ENCODE measurements around the gene KMT2E.
"Not testable (repeated sequence)": the region's sequence is repeated elsewhere in the genome, so short reads cannot be mapped to it uniquely, and the experiment has no call there.

Gene KMT2E

GRCh38 chr7:105028941-105029340 is 14.9 kb downstream of the KMT2E start:
- not testable (repeated sequence) for H2BK120ac ChIP-seq (ENCODE audit: low read depth, low read length); H3K4me3 ChIP-seq (ENCODE audit: low read length); H3K27me3 ChIP-seq (ENCODE audit: insufficient read depth, low read length, poor library complexity); H3K27ac ChIP-seq (ENCODE audit: low read depth, low read length); H3K23ac ChIP-seq (ENCODE audit: low read length); H3K79me1 ChIP-seq (ENCODE audit: low read length); H4K8ac ChIP-seq (ENCODE audit: low read depth, low read length); H4K5ac ChIP-seq (ENCODE audit: low read length); H3K4me1 ChIP-seq (ENCODE audit: control insufficient read depth, low read depth, low read length); H3K9ac ChIP-seq (ENCODE audit: low read length); H3K36me3 ChIP-seq (ENCODE audit: control insufficient read depth, insufficient read depth, low read length); H3K18ac ChIP-seq (ENCODE audit: low read length); H2BK15ac ChIP-seq (replicated peaks; ENCODE audit: low read depth); DNase-seq; H3K4me2 ChIP-seq (ENCODE audit: low read length); H3K4ac ChIP-seq (ENCODE audit: low read depth, low read length); H2BK5ac ChIP-seq (ENCODE audit: low read length); H3K56ac ChIP-seq (ENCODE audit: low read length); H2AK5ac ChIP-seq (ENCODE audit: low read length)
- peaks cover 71% of the 10 kb centered on the region for H3K79me2 ChIP-seq (ENCODE audit: control insufficient read depth, insufficient read depth, low read length)
- no CpG with 5 or more reads among the region's 8 CpGs for WGBS (ENCODE audit: extremely low coverage, insufficient coverage, low lambda C conversion rate)

GRCh38 chr7:105030447-105030846 is 16.4 kb downstream of the KMT2E start:
- no peak overlapping the region for H2BK5ac ChIP-seq (ENCODE audit: low read length)
- H3K56ac ChIP-seq (ENCODE audit: low read length), result no peak overlapping the region
- H3K36me3 ChIP-seq (ENCODE audit: control insufficient read depth, insufficient read depth, low read length), result no peaks in the 10 kb centered on the region
- no peak overlapping the region for H4K8ac ChIP-seq (ENCODE audit: low read depth, low read length)
- H2BK120ac ChIP-seq (ENCODE audit: low read depth, low read length), result no peak overlapping the region
- no peak overlapping the region for H3K9ac ChIP-seq (ENCODE audit: low read length)
- H3K4me3 ChIP-seq (ENCODE audit: low read length), result no peak overlapping the region
- H3K4me2 ChIP-seq (ENCODE audit: low read length), result no peak overlapping the region
- no peaks in the 10 kb centered on the region for H3K27me3 ChIP-seq (ENCODE audit: insufficient read depth, low read length, poor library complexity)
- H3K79me2 ChIP-seq (ENCODE audit: control insufficient read depth, insufficient read depth, low read length), result peaks cover 72% of the 10 kb centered on the region
- no peak overlapping the region for H3K27ac ChIP-seq (ENCODE audit: low read depth, low read length)
- DNase-seq, result no peak
- H2AK5ac ChIP-seq (ENCODE audit: low read length), result no peak overlapping the region
- peaks cover 2% of the 10 kb centered on the region for H3K79me1 ChIP-seq (ENCODE audit: low read length)
- no peak overlapping the region for H3K23ac ChIP-seq (ENCODE audit: low read length)
- no peak overlapping the region for H2BK15ac ChIP-seq (replicated peaks; ENCODE audit: low read depth)
- H3K4ac ChIP-seq (ENCODE audit: low read depth, low read length), result no peak overlapping the region
- no peak overlapping the region for H3K18ac ChIP-seq (ENCODE audit: low read length)
- no peaks in the 10 kb centered on the region for H3K4me1 ChIP-seq (ENCODE audit: control insufficient read depth, low read depth, low read length)
- no peak overlapping the region for H4K5ac ChIP-seq (ENCODE audit: low read length)

GRCh38 chr7:105032553-105033214 is 18.7 kb downstream of the KMT2E start:
- no peaks in the 10 kb centered on the region for H3K4me1 ChIP-seq (ENCODE audit: control insufficient read depth, low read depth, low read length)
- H3K36me3 ChIP-seq (ENCODE audit: control insufficient read depth, insufficient read depth, low read length), result no peaks in the 10 kb centered on the region
- H2BK5ac ChIP-seq (ENCODE audit: low read length), result no peak overlapping the region
- DNase-seq, result no peak
- no peak overlapping the region for H3K4me3 ChIP-seq (ENCODE audit: low read length)
- no peak overlapping the region for H2BK120ac ChIP-seq (ENCODE audit: low read depth, low read length)
- no peak overlapping the region for H4K5ac ChIP-seq (ENCODE audit: low read length)
- no peak overlapping the region for H2AK5ac ChIP-seq (ENCODE audit: low read length)
- H3K79me1 ChIP-seq (ENCODE audit: low read length), result peaks cover 5% of the 10 kb centered on the region
- H3K4ac ChIP-seq (ENCODE audit: low read depth, low read length), result no peak overlapping the region
- no peak overlapping the region for H3K4me2 ChIP-seq (ENCODE audit: low read length)
- no CpG with 5 or more reads among the region's 1 CpG for WGBS (ENCODE audit: extremely low coverage, insufficient coverage, low lambda C conversion rate)
- no peak overlapping the region for H3K27ac ChIP-seq (ENCODE audit: low read depth, low read length)
- no peak overlapping the region for H3K9ac ChIP-seq (ENCODE audit: low read length)
- no peak overlapping the region for H3K18ac ChIP-seq (ENCODE audit: low read length)
- H3K56ac ChIP-seq (ENCODE audit: low read length), result no peak overlapping the region
- H4K8ac ChIP-seq (ENCODE audit: low read depth, low read length), result no peak overlapping the region
- H3K27me3 ChIP-seq (ENCODE audit: insufficient read depth, low read length, poor library complexity), result no peaks in the 10 kb centered on the region
- no peak overlapping the region for H2BK15ac ChIP-seq (replicated peaks; ENCODE audit: low read depth)
- no peak overlapping the region for H3K23ac ChIP-seq (ENCODE audit: low read length)
- peaks cover 75% of the 10 kb centered on the region for H3K79me2 ChIP-seq (ENCODE audit: control insufficient read depth, insufficient read depth, low read length)

GRCh38 chr7:105035349-105035748 is 21.3 kb downstream of the KMT2E start:
- Histone ChIP-seq H3K4me2 (ENCODE audit: low read length) (no peak overlapping the region), H2BK120ac (ENCODE audit: low read depth, low read length) (no peak overlapping the region), H3K4me3 (ENCODE audit: low read length) (no peak overlapping the region), H3K4ac (ENCODE audit: low read depth, low read length) (no peak overlapping the region), H3K4me1 (ENCODE audit: control insufficient read depth, low read depth, low read length) (no peaks in the 10 kb centered on the region), H3K36me3 (ENCODE audit: control insufficient read depth, insufficient read depth, low read length) (no peaks in the 10 kb centered on the region), H3K23ac (ENCODE audit: low read length) (no peak overlapping the region), H3K9ac (ENCODE audit: low read length) (no peak overlapping the region), H2BK15ac (replicated peaks; ENCODE audit: low read depth) (no peak overlapping the region), H4K8ac (ENCODE audit: low read depth, low read length) (no peak overlapping the region), H2AK5ac (ENCODE audit: low read length) (no peak overlapping the region), H3K27me3 (ENCODE audit: insufficient read depth, low read length, poor library complexity) (no peaks in the 10 kb centered on the region), H3K27ac (ENCODE audit: low read depth, low read length) (no peak overlapping the region), H3K18ac (ENCODE audit: low read length) (no peak overlapping the region), H3K79me2 (ENCODE audit: control insufficient read depth, insufficient read depth, low read length) (peaks cover 57% of the 10 kb centered on the region), H4K5ac (ENCODE audit: low read length) (no peak overlapping the region), H2BK5ac (ENCODE audit: low read length) (no peak overlapping the region), H3K79me1 (ENCODE audit: low read length) (peaks cover 7% of the 10 kb centered on the region), H3K56ac (ENCODE audit: low read length) (no peak overlapping the region)
- no CpG with 5 or more reads among the region's 5 CpGs for WGBS (ENCODE audit: extremely low coverage, insufficient coverage, low lambda C conversion rate)
- no peak for DNase-seq

GRCh38 chr7:105036217-105037168 is 22.5 kb downstream of the KMT2E start:
- Histone ChIP-seq H3K79me2 (ENCODE audit: control insufficient read depth, insufficient read depth, low read length) (peaks cover 48% of the 10 kb centered on the region), H3K4ac (ENCODE audit: low read depth, low read length) (no peak overlapping the region), H3K27me3 (ENCODE audit: insufficient read depth, low read length, poor library complexity) (no peaks in the 10 kb centered on the region), H4K5ac (ENCODE audit: low read length) (no peak overlapping the region), H3K18ac (ENCODE audit: low read length) (no peak overlapping the region), H2BK5ac (ENCODE audit: low read length) (no peak overlapping the region), H3K4me3 (ENCODE audit: low read length) (no peak overlapping the region), H3K36me3 (ENCODE audit: control insufficient read depth, insufficient read depth, low read length) (no peaks in the 10 kb centered on the region), H3K79me1 (ENCODE audit: low read length) (peaks cover 7% of the 10 kb centered on the region), H3K9ac (ENCODE audit: low read length) (no peak overlapping the region), H4K8ac (ENCODE audit: low read depth, low read length) (no peak overlapping the region), H2BK120ac (ENCODE audit: low read depth, low read length) (no peak overlapping the region), H2AK5ac (ENCODE audit: low read length) (no peak overlapping the region), H2BK15ac (replicated peaks; ENCODE audit: low read depth) (no peak overlapping the region), H3K27ac (ENCODE audit: low read depth, low read length) (no peak overlapping the region), H3K4me1 (ENCODE audit: control insufficient read depth, low read depth, low read length) (no peaks in the 10 kb centered on the region), H3K4me2 (ENCODE audit: low read length) (no peak overlapping the region), H3K23ac (ENCODE audit: low read length) (no peak overlapping the region), H3K56ac (ENCODE audit: low read length) (no peak overlapping the region)
- no peak for DNase-seq
- no CpG with 5 or more reads among the region's 5 CpGs for WGBS (ENCODE audit: extremely low coverage, insufficient coverage, low lambda C conversion rate)

All from mesendoderm (in vitro differentiated cells).